Measurements from ENCODE around the gene ZKSCAN5.
"Not testable (repeated sequence)": the region's sequence is repeated elsewhere in the genome, so short reads cannot be mapped to it uniquely, and the experiment has no call there.

ZKSCAN5 gene

DNA sequence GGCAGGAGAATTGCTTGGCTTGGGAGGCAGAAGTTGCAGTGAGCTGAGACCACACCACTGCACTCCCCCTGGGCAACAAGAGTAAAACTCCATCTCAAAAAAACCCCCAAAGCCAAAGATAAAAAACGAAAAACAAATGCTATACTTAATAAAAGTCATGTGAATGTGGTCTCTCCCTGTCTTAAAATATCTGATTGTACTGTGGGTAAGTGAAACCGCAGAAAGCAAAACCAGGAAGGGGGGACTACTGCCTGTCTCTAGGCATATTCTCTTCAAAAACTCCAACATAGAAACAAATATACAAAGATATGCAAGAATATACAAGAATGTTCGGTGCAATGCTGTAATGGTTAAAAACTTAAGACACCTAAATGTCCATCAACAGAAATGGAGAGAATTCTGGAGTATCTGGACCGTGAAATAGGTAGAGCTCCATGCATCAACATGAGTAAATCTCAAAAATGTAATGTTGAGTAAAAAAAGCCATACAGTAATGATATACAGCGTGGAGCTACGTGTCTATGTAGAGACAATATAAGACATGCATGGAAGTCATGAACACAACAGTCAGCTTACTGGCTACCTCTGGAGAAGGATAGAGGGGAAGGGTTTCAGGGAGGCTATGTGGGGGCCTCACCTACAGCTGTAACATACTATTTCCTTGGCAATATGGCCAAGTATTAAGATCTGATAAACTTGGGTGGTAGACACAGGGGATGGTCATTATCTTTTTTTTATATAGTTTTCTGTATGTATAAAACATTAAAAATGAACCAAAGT is 6.5 kb upstream of the ZKSCAN5 start:
- DNase-seq (ENCODE audit: low read depth), result no peak

DNA sequence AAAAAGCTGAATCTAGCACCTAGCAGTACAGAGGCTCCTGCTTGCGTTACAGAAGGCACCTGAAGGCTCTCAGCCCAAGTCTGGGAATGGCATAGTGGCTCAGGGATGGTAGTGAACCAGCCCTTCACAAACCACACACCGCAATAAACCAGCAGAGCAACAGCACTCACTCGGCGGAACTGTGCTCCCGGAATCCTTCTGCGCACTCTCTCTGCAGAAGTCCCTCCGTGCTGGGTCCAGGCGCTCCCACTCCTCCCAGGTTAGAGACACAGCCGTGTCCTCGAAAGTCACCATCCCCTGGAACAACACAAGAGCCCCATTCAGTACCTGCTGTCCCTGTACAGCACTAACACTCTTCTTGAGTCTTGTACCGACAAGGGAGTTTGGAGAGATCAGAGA is 5.9 kb upstream of the ZKSCAN5 start:
- no peak for DNase-seq (ENCODE audit: low read depth)

DNA sequence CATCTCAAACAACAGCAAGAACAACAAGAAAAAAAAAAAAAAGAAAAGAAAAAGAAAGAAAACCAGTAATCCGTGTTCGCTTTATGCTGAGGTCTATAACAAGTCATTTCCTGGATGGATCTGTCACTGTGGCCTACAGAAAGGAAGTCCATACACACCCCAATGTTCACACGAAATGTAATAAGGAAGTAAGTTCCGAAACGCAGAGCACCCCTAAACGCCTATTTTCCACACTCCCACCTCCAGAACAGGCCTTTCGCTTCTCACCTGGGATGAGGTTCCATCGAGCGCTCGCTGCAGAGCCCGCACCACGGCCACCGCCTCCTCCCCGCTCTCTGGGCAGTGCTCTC is 5.1 kb upstream of the ZKSCAN5 start:
- peak; percentile 17 for DNase-seq (ENCODE audit: low read depth)

DNA sequence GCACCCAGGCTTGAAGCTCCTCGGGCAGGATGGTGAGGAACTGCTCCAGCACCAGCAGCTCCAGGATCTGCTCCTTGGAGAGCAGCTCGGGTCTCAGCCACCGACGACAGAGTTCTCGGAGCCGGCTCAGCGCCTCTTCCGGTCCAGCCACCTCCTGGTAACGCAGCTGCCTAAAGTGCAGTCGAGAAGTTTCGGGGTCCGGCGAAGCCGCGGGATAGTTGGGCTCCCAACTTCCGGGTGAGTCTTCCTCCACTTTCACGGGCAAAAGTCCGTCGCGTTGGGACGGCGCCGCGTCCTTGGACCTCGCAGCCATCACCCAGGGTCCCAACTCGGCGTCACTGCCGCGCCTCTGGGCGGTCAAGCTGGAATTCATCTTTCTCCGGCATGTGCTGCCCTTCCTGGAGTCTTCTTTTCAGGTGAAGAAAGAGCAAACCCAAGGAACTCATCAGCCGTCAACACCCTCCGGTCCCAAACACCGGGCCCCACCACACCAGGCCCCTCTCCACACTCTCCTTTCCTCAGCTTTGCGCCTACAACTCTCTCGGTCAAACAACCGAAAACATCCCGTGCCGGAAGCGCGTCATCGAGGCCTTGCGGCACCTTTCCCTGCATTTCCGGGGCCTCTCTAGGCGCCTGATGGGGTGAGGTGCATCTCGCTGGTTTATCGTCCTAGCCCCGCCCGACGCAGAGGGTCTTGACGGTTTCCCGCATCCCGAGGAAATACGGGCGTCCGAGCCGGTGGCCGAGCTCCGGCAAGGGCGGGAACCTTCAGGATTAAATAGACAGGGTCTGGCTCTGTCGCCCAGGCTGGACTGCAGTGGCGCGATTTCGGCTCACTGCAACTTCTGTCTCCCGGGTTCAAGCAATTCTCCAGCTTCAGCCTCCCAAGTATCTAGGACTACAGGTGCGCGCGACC is 4.5 kb upstream of the ZKSCAN5 start, which contains the start of gene ZNF394:
Gene ZNF394, minus strand, starts transcription at position 561 of the 916 bp plus-strand sequence. Its CDS starts 188 bp downstream, at position 373.
- peak; percentile 93 for DNase-seq (ENCODE audit: low read depth)

DNA sequence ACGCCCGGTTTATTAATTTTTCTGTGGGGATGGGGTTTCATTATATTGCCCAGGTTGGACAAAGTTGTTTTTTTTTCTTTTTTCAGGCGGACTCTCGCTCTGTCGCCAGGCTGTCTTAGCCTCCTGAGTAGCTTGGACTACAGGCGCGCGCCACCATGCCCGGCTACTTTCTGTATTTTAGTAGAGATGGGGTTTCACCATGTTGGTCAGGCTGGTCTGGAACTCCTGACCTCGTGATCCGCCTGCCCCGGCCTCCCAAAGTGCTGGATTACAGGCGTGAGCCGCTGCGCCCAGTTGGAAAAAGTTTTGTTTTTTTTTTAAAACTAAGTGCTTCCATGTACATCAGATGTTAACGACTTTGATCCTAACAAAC is 3.8 kb upstream of the ZKSCAN5 start:
- DNase-seq (ENCODE audit: low read depth), result no peak

DNA sequence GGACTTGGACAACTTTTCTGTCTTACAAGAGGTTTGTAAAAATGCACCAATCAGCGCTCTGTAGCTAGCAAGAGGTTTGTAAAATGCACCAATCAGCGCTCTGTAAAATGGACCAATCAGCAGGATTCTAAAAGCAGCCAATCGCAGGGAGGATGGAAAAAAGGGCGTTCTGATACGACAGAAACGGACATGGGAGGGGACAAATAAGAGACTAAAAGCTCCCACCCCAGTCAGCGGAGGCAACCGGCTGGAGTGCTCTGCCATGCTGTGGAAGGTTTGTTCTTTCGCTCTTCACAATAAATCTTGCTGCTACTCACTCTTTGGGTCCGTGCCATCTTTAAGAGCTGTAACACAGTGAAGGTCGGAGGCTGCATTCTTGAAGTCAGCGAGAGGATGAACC is 3.2 kb upstream of the ZKSCAN5 start:
- DNase-seq (ENCODE audit: low read depth), result not testable (repeated sequence)

DNA sequence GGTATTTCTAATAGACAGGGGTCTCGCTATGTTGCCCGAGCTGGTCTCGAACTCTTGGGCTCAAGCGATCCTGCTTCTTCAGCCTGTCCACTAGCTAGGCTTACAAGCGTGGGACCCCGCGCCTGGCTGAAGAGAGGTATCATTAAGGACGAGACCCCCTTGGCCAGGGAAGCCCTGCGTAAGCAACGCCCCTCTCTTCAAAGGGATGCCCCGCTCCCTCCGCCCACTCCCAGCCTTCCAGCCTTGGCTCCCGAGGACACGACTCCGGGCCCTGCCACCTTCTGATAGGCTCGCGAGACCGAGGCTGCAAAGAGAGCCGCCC is 220 bp upstream of the ZKSCAN5 start:
- DNase-seq (ENCODE audit: low read depth), result no peak

DNA sequence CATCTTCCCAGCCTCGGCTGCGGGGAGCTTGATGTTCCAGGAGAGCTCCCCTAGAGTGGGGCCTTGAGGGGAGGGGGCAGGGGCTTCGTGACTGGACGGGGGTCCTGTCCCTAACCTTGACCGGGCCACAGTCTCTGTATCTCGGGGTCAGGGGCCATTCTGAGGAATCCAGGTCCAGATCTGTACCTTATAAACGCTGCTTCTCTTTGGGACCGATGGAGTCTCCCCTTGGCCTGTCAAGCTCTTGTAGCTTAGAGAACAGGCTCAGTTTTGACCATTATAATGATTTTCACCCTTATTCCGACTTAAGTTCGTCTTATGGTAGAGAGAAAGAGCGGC is 831 bp downstream of the ZKSCAN5 start:
- peak; percentile 27 for DNase-seq (ENCODE audit: low read depth)

DNA sequence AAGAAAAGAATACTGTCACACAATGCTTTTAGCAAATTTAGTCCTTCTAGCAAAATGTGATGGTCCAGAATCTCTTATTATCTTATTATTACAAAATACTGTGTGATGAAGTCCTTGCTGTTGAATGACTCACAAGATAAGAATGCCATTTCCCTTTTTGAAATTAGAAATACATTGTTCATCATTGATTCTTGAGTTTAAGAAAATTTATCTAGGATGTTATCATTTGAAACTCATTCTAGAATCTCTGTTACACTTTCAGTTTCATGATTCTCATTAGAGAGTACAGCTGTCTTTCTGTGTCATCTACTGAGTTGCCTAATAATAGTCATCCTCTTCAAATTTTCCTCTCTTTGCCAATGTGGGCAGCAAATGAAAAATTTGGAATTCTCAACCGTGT is 9.6 kb downstream of the ZKSCAN5 start:
- peak; percentile 66 for DNase-seq (ENCODE audit: low read depth)

DNA sequence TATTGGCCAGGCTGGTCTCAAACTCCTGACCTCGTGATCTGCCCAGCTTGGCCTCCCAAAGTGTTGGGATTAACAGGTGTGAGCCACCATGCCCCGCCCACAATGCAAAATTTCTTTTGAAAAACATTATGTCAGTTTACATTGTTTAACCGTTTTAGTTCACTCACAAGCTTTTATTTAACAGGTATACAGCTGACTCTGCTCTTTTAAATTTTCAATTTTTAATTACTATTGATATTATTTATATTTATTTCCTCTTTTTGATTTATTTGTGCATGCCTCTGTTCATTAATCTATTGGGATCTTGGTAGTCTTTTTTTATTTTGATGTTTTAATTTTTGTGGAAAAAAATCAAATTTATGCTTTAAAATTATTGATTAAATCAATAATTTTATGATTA is 16.9 kb downstream of the ZKSCAN5 start:
- no peak for DNase-seq (ENCODE audit: low read depth)

DNA sequence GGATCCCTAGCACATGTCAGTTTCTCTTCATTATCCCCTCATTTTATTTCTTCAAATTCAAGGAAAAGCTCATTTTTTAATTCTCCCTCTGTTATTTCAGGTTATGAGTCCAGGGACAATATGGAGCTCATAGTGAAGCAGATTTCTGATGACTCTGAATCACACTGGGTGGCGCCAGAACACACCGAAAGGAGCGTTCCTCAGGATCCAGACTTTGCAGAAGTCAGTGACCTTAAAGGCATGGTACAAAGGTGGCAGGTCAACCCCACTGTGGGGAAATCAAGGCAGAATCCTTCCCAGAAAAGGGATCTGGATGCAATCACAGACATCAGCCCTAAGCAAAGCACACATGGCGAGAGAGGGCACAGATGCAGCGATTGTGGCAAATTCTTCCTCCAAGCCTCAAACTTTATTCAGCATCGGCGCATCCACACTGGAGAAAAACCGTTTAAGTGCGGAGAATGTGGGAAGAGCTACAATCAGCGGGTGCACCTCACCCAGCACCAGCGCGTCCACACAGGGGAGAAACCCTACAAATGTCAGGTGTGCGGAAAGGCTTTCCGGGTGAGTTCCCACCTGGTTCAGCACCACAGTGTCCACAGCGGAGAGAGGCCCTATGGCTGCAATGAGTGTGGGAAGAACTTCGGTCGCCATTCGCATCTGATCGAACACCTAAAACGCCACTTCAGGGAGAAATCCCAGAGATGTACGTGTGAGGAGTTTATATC is 21.4 kb downstream of the ZKSCAN5 start:
- peak; percentile 15 for DNase-seq (ENCODE audit: low read depth)

DNA sequence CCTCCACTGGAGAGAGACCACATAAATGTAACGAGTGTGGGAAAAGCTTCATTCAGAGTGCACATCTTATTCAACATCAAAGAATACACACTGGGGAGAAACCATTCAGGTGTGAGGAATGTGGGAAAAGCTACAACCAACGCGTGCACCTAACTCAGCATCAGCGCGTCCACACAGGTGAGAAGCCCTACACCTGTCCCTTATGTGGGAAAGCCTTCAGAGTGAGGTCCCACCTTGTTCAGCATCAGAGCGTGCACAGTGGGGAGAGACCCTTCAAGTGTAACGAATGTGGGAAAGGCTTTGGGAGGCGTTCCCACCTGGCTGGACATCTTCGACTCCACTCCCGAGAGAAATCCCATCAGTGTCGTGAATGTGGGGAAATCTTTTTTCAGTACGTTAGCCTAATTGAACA is 26.9 kb downstream of the ZKSCAN5 start:
- DNase-seq (ENCODE audit: low read depth), result peak; percentile 11

DNA sequence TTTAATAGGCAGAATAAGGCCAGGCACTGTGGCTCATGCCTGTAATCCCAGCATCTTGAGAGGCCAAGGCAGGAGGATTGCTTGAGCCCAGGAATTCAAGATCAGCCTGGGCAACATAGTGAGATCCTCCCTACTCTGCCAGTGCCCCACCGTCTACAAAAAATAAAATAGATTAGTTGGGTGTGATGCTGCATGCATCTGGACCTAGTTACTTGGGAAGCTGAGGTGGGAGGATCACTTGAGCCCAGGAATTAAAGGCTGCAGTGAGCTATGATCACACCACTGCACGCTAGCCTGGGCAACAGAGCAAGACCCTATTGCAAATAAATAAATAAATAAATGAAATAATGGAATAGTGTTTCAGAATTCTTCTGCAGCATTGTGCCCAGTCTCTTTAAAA is 31.2 kb downstream of the ZKSCAN5 start:
- no peak for DNase-seq (ENCODE audit: low read depth)

DNA sequence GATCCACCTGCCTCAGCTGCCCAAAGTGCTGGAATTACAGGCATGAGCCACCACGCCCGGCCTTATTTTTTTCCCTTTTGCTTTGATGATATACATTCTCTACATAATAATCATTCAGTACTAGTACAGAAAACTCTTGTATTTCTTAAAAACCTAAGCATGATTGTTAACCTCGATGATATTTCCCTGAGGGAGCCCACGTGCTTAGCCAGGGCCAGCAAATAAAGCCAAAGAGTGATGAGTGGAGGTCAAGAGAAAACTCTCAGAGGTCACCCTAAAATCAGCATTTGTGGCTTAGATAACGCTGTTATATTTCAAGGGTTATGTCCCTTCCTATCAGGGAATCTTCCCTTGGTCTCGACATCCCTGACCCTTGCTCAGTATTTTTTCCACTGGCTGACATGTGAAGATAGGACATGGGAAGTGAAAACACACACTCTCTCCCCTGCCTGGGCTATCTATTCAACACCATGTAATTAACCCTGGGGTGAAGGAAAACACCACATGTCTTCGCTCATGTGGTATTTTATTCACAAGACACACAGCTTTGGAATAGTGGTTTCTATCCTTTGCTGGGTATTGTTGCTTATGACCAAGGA is 34.9 kb downstream of the ZKSCAN5 start:
- no peak for DNase-seq (ENCODE audit: low read depth)

DNA sequence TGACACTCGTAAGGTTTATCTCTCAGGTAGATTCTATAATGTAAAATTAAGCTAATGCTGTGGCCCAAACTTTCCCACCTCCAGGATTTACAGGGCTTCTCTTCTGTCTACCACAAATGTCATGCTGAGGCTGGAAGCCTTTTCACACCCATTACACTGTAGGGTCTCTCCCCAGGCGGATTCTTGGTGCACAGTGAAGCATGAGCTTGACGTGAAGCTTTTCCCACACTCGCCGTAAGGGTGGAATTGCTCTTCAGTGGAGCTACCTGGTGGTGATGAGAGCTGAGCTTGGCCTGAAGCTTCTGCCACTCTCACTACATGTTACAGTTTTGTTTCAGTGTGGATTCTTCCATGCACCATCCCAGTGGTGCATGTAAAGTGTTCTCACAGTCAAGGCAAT is 36.1 kb downstream of the ZKSCAN5 start:
- no peak for DNase-seq (ENCODE audit: low read depth)

DNA sequence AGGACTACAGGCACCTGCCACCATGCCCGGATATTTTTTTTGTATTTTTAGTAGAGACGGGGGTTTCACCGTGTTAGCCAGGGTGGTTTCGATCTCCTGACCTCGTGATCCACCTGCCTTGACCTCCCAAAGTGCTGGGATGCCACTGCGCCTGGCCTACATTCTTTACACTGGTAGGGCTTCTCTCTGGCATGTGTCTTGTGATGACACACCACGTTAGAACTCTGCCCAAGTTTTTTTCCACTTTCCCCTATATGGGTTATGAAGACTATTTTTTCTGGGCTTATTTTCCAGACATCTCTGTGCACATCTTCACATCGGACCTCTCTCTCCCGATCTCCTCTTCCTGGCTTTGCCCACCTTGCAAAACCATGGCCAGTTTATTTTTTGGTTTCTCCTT is 36.8 kb downstream of the ZKSCAN5 start:
- DNase-seq (ENCODE audit: low read depth), result no peak

DNA sequence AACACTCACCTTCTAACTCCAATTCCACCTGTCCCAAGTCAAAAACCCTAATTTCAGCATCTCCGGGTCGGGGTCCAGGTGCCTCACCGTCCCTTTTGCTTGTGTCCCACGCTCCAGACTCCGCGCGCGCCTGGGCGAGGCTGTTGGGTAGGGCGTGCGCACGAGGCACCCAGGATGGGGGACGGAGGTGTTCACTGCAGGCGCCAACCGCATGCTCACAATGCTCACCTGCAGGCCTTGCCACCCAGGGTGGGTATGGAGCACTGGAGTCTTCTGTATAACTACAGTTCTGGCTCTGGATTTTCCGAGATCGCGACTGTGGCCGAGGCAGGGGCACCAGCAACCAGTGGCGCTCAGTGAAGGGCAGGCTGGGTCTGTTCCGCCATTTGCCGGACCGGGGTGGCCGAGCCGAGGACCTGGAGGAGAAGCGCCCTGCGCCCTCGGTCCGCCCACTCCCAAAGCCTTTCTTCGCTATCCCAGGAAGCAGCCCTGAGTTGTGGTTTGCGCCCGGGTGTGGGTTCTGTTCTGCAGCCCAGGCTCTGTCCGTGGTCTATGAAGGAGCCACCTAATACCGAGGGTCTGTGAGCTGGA is 38.7 kb downstream of the ZKSCAN5 start:
- no peak for DNase-seq (ENCODE audit: low read depth)

DNA sequence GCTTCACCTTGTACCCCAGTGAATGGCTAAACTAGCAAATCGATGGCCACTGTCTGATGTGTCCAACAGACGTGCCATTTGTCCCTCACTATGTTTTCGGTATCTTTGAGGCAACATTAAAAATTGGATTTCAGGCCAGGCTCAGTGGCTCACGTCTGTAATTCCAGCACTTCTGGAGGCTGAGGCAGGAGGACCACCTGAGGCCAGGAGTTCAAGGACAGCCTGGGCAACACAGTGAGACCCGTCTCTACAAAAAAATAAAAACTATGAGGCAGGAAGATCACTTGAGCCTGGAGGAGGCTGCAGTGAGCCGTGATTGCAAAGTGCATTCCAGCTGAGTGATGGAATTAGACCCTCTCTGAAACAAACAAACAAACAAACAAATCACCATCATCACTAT is 39.5 kb downstream of the ZKSCAN5 start:
- DNase-seq (ENCODE audit: low read depth), result no peak

DNA sequence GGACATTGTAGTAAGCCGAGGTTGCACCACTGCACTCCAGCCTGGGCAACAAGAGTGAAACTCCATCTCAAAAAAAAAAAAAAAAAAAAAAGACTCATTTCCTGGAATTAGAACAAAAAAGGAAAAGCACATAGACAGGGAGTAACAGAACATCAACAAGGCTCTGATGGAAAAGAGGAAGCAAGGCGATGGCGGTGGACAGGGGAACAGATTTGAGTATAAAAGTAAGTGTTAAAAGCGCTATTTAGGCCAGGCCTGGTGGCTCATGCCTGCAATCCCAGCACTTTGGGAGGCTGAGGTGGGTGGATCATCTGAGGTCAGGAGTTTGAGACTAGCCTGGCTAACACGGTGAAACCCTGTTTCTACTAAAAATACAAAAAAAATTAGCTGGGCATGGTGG is 40.8 kb downstream of the ZKSCAN5 start:
- not testable (repeated sequence) for DNase-seq (ENCODE audit: low read depth)

DNA sequence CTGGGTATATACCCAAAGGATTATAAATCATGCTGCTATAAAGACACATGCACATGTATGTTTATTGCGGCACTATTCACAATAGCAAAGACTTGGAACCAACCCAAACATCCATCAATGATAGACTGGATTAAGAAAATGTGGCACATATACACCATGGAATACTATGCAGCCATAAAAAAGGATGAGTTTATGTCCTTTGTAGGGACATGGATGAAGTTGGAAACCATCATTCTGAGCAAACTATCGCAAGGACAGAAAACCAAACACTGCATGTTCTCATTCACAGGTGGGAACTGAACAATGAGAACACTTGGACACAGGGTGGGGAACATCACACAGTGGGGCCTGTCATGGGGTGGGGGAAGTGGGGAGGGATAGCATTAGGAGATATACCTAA is 45.1 kb downstream of the ZKSCAN5 start:
- DNase-seq (ENCODE audit: low read depth), result not testable (repeated sequence)

DNA sequence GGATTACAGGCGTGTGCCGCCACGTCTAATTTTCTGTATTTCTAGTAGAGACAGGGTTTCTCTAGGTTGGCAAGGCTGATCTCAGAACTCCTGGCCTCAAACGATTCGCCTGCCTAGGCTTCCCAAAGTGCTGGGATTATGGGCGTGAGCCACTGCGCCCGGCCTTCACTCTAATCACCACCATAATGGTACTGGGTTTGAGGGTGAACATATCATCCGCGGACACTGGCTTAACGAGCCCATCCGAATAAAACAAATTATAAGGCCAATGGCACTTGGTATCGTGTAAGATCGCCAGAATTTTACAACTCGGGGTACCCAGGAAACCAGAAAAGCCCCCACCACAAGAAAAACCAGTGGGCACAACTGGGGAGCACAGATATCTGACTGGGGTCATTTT is 46.9 kb downstream of the ZKSCAN5 start:
- peak; percentile 23 for DNase-seq (ENCODE audit: low read depth)
